ENCODE results near the gene ROPN1L.
A peak's percentile ranks its signal among the peaks of the same experiment; 100 is the strongest.

Gene ROPN1L

DNA sequence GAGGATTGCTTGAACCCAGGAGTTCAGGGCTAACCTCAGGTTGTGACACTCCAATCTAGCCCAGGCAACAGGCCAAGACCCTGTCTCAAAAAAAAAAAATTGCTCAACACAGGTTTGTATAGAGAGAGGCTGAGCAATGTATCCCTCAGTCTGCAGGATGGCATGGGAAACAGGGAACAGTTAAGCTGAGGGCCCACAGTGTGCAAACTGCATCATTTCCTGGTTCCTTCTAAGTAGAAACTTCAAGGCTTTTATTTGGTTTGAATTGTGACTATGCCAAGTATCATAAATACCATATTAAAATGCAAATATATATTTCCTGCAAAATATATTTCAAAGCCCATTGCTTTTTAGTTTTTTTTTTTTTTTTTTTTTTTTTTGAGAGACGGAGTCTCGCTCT lies 13.7 kb upstream of the ROPN1L start:
- no peak for DNase-seq

DNA sequence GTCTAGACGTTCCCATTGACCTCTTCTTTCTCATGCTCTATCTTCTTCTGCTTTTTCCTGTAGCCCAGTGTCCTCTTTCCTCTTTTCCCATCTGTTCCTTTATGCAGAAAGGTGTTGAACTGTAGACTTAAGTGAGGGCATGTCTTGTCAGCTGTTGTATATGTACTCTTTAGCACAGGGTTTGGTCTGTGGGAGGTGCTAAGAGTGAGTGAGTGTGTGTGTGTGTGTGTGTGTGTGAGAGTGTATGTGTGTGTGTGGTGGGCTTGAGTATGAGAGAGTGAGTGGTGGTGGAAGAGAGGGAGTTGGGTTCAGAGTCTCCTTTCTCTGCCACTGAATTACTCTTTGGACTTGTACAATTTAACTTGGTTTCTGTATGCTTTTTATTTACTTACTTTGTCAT lies 10.3 kb upstream of the ROPN1L start:
- DNase-seq = no peak

DNA sequence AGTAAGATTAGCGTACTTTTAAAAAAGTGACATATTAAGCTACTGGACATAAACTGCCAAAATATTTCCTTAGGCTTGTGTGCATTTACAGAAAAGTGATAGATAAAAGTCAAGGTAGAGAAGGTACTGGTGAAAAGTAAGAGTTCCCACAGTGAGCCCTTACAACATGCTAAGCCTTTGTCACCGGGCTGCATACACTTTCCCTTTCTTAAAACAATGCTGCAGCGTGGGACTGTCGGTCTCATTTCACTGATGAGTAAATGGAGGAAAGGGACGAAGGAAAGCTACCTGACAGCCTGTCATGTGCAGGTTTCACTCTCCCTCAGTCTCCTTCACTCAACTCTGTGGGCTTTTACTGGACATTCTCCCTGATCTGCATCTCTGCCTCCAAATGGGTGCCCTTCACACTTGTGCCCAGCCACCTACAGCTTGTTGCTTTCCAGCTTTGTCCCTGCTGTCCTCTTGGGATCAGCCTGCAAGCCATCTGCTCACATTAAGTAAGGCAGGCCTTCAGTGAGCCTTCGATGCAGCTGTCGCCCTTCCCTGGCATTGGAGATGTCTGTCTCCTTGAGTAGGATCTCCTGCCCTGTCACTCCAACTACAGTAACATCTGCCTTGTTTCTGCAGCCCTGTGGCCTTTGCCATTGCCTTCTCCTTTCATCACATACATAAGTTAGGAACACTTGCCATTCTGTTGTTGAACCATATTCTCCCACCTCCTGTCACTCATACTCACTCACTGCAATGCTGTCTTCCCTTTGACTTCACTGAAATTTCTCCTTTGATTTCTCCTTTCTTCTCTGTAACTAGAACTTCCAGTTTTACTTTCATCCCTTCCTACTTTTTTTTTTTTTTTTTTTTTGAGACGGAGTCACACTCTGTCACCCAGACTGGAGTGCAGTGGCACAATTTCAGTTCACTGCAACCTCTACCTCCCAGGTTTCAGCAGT lies 9.3 kb upstream of the ROPN1L start:
- DNase-seq = no peak

DNA sequence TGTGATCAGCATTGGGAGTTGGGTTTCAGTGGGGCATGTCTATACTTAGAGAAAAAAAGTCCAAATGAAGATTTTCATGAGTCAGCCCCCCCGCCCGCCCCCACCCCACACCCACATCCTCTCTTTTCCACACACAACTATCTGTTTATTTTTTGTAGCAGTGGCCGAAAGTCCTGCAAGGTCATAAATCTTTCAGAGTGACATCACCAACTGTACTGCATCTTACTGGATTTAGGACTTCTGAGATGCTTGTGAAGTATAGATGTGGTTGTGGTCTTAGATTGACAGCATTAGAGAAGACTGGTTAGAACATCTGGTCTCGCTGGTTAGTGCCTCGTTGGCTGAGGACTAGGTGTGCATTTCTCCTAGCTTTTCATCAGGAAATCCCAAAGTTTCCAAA lies 7.3 kb upstream of the ROPN1L start:
- DNase-seq = no peak

DNA sequence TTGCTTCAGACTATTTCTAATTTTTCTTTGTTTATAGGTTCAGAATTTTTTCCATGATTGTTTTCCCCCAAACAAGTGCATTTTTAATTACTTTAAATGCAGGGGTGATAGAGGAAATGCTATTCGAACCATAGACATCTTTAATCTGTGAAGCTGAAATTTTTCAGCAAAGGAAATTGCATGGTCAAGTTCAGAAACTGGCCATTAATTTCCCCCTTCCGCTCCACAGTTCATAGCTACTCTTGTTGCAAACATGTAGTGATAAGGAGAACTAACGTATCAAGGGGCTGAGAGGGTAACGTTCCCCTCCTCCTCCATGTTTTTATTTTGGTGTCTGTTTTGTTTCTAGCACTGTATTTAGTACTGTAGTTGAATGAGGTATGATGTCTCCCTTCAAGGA lies 3.4 kb upstream of the ROPN1L start:
- DNase-seq = no peak

DNA sequence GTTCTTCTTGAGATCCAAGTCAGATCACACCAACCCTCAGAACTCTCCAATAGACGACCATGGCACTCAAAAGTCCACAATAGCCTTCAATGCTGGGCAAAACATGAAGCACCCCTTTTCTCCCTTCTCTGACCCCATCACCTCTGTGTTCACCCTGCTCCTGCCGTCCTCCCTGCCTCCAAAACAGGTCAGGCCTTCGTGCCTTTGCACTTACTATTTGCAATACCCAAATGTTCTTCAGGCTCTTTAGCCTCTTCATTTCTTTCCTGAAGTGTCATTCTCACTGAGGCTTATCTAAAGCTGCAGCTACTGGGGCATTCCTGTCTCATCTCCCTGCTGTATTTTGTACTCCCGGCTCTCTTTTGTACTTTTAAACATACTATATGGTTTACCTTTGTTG lies 2.0 kb upstream of the ROPN1L start:
- DNase-seq = no peak

DNA sequence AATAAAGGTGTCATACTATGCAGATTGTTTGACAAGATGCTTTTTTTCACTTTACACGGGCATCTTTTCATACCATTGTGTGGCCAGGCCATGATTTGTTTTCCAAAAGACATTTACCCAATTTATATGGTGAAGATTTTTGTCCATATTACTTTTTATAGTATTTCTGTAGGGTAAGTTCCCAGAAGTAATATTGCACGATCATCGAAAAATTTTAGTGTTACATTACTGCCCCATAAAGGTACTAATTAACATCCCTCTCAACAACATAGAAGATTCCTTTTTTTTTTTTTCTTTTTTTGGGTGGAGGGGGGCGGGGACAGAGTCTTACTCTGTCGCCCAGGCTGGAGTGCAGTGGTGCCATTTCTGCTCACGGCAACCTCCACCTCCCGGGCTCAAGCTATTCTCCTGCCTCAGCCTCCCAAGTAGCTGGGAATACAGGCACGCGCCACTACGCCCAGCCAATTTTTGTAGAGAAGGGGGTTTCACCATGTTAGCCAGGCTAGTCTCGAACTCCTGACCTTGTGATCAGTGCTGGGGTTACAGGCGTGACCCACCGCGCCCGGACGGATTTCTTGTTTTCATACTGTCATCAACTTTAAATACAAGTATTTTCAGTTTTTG lies 1.2 kb upstream of the ROPN1L start:
- DNase-seq = no peak

DNA sequence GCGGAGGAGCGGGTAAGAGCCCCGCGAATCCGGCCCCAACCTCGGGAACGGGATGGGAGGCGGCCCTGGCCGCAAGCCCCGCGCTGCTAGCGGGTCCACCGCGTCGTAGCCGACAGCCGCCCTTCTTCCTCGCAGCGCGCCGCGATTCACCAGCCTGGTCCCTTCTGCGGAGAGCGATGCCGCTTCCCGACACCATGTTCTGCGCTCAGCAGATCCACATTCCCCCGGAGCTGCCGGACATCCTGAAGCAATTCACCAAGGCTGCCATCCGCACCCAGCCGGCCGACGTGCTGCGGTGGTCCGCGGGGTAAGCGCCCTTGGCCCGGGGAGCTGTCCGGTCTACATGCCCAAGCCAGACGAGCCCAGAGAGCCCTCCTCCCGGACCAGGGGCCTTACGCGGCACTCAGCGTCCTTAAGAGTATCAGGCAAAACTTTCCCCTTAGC lies 335 bp downstream of the ROPN1L start:
- peak in 3 of 56 donors; percentile 60 to 68 (median 61) for DNase-seq

DNA sequence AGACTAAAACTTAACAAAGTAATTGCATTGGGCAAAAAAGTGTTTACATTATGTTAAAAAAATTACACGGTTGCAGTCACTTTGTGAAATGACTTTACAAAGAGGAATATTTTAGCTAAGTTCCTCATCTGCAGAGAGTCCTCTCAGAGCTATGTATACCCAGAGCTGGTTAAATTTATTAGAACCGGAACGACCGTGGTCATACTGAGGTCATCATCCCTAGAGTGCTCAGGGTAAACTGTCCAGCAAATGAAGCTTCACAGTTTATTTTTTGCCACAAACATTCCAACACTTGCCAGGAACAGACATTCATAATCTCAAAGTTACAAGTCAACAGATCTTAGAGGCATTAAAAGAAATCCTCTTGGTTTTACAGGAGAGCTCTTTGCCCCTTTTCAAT lies 897 bp downstream of the ROPN1L start:
- no peak for DNase-seq

DNA sequence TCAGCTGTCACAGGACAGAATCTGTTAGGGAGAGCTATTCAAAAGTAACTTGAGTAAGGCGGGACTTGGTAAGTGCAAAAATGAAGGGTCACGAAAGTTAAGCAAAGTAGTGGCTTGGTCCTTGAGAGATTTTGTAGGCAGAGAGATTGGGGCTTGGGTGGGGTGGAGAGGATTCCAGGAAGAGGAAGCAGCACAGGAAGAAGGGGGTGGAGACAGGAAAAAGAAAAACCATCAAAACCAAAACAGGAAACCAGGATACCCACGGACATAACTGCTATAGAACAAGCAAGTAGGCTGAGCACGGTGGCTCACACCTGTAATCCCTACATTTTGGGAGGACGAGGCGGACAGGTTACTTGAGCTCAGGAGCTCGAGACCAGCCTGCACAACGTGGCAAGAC lies 3.7 kb downstream of the ROPN1L start:
- DNase-seq = no peak

DNA sequence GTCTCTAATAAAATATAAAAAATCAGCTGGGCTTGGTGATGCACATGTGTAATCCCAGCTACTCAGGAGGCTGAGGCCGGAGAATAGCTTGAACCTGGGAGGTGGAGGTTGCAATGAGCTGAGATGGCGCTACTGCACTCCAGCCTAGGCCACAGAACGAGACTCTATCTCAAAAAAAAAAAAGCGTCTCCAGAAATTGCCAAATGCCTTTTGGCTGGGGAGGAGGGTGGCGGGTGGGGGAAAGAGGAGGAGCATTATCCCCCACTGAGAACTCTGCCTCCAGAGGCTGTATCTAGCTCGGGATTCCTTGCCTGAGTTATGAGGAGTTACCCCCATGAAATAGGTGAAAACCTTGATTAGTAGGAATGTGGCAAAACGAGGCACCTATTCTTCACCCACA lies 4.8 kb downstream of the ROPN1L start:
- no peak for DNase-seq

DNA sequence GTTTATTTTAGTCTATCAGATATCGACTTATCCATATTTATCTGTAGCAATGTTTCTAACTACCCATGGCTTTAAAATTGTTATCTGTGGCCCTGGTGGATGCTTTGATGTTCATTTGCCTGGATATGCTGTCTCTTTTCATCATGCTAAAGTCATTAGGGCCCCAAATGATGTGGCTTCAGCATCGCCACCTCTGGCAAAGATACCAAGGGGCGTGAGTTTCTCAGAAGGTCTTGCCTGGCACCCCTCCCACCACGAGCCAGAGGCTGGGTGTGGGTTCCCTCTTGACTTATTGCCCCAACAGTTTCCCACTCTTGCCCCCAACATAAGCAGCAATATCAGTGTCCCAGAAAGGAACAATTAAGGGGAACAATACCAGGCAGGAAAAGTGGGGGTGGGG lies 5.4 kb downstream of the ROPN1L start:
- no peak for DNase-seq

DNA sequence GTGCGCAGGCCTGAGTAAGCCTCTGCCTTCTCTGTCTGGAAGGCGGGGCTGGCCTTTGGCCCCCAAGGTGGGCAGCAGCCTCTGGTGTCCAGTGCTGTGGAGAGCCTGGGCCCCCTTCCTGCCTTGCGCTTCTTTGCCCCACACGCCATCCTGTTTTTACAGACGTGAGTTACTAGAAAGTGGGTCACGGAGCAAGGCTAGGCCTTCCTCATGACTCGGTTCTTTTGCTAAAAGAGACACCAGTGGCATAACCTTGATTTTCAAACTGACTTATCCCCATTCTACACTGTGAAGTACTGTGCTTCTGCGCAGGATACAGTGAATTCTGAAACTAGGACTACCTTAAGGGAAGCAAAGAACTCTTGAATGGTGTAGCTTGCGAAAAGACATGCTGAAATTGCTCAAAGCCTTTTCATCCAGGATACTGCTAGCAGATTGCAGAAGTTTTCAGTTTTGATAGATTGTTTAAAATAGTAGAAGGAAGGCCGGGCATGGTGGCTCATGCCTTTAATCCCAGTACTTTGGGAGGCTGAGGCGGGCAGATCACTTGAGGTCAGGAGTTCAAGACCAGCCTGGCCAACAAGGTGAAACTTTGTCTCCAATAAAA lies 7.2 kb downstream of the ROPN1L start:
- DNase-seq = no peak

DNA sequence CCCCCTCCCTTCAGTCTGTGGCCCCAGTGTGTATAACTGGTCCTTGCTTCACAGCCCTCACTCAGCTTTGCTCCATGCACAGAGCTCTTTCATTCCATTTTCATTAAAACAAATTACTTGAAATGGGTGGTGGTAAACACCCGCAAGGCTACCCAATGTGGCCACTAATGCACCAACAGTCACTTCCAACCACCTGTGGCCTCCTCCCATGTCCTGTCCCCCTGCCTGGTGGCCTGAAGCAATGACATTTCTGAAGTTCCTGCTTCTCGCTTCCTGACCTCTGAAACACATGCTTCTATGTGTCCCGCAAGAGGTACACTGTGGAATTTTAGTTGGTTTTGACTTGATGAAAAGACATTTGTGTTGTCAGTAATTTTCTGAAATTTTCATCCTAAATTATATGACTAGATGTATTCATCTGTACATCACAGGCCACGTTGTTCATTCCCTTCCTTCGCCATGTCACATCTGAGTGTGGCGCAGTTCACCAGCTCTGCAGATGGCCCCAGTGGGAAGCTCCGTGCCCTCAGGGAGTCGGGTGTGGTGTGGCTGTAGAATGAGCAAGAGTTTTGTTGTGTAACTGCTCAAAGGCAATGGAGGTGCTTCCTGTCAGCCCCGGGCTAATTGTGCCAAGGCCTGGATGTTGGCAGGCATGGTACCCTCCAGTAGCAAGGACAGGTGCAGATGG lies 9.6 kb downstream of the ROPN1L start:
- no peak for DNase-seq

DNA sequence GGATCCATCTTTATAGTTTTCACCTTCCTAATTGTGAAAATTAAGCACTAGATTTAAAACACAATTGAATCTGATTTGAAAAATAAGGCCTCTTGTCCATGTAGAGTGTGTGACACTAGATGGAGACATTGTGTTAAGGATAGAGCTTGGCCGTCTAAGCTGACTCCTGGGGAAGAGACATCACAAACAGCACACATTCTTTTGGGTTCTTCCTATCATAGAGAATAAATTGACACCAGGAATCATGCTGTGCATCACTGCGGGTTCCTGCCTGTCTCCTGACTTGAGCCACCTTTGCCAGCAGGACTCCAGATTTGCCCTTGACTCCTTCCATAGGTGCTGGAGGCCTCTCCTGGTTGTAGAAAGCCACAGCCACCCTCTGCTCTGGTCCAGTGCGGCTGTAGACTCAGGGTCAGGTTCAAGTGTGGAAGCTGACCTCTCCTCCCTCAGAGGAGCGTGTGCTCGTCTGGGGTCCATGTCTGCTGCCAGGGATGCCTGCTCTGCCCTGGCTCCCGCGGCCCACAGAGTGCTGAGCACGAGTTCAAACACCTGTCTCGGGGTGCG lies 11.2 kb downstream of the ROPN1L start:
- peak in 12 of 56 donors; percentile 9 to 49 (median 20) for DNase-seq

DNA sequence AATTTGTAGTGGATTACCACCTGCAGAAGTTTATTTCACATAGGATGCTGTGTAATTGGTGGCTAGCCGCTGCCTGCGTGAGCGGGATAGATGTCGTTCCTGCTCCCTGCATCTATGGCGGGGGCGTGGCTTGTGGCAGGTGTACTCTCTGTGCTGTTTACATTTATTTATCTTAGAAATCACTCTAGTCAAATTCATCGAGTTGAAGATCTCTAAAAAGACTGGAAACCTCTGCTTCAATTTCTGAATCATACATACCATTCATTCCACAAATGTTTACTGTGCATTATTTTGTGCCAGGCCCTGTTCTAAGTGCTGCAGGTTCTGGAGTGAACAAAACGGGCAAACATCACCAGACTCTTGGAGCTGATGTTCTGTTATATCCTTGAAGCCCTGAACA lies 11.9 kb downstream of the ROPN1L start:
- no peak for DNase-seq

DNA sequence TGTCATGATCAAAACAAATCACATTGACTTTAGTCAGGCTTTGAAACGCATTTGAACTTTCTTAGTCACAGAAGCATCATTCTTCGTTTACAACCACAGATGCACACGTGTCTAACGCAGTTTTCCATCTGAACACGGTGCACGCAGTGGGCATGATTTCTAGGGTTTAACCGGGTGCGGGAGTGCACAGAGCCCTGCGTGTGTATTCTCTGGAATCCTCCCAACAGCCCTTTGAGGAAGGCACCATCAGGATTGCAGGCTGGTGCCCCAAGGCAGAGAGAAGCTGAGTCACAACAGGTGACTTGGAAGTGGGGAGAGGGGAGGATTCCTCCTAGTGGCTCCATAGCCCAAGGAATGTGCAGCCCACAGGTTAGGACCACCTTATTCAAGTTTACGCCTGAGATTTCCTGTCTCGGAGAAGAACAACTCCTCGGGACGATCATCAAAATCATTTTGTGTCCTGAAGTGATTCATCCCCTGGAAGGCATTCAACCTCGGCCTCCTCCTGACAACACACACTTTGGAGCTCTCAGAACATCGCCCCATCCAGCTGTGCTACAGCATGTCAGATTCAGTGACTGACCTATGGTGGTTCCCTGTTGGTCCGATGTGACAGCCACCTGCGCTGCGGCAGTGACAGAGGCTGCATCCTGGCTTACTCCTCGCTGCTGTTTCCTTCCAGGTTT lies 13.1 kb downstream of the ROPN1L start:
- DNase-seq = no peak

DNA sequence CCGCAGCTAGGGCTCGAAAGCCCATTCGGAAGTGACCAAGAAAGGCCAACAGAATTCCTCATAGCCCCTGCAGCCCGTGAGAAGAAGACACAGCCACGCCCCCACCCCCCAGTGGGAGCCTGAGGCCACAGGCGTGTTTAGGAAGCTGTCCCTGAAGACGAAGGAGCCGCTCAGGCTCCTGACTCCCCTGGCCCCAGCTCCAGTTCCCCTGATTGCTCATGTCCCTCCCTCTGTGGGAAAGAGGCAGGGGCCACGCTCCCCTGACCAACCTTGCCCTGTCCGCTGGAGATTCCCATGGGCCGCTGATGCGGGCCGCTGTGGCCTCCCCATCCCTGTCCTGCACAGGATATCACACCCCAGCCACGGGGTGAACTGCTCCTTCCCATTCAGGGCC lies 13.6 kb downstream of the ROPN1L start:
- no peak for DNase-seq

DNA sequence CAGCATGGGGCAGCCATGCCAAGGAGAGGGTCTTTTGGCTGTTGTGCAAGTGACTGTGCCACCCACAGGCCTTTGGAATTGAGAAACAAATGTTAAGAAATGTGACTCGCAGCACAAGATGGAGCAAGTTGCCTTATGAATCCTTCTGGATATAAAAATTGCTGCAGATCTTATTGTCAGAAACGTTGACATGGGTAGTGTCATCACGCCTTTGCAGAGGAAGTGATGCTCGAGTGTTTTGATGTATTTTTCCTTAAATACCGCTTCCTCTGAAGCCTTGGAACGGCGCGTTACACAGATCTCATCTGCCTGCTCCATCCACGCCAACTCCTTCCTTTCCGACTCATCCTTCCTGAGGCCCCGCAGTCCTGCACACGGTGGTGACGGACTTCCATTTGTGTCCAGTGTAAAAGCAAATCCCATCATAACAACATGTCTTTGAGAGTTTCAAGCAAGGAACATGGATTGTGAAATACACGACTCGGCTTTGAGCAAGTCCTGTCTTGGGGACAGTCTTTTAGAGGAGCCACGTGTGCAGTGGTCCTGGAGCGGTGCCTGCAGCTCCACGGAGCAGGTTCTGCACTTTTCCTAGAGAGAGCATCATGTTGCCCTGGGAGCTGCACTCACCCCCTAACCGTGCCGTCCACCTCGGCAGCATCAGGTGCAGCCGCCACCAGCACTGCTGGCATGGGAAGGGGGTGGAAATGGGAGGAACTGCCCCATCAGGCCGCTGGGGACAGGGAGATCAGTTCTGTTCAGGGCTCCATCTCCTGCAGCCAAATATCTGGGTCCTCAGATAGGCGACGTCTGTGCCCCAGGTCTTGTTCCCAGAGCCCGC lies 15.1 kb downstream of the ROPN1L start:
- peak in 7 of 56 donors; percentile 14 to 41 (median 28) for DNase-seq

Data from nucleus accumbens (tissue), 56 donors.